SK-N-SH (cell line): ENCODE measurements around the gene DROSHA. TPM values are rescaled to one million over a fixed set of nuclear protein-coding genes. Genes with fewer than 3 reads are reported as not detected.

Experiments
- CTCF ChIA-PET: fragments of 300-600, 350-600 bp; formaldehyde crosslinking; extraction: SDS; loops from one replicate; lab custom pipeline; 2021; lab: Yijun Ruan, JAX
- POLR2A ChIA-PET: fragments of 350-600 bp; sonication (Branson Sonifier 250); formaldehyde crosslinking; extraction: SDS; loops from one replicate; lab custom pipeline; 2020; ENCODE audit warnings: antibody characterized with exemption, inconsistent platforms; lab: Yijun Ruan, JAX
- DNase-seq: peaks from one replicate; pipeline ENCODE4 v3.0.0; 2012
- H2AFZ ChIP-seq: fragments of 200-600 bp; sonication (generic); 2 replicates; pipeline ENCODE4 v1.8.1; 2016; ENCODE audit warnings: antibody characterized with exemption, mild to moderate bottlenecking, low read depth
- H3F3A ChIP-seq: fragments of 200-600 bp; sonication (generic); replicated peaks from 2 replicates; pipeline ENCODE3; 2016; ENCODE audit warnings: antibody characterized with exemption, mild to moderate bottlenecking; ENCODE audit not compliant: insufficient read depth
- H3K27ac ChIP-seq, 2 experiments: fragments of 200-500 bp in 1 of 2; fragments of 200-600 bp in 1 of 2; sonication (Bioruptor generic) in 1 of 2; sonication (generic), shearing (Covaris generic) in 1 of 2; 2 replicates each; pipeline versions ENCODE4 v1.5.1 to v1.6.1; 2014 to 2016; ENCODE audit warnings: low read depth in 2 of 2, inconsistent platforms in 1 of 2, low read length in 1 of 2, mild to moderate bottlenecking in 1 of 2, mixed read lengths in 1 of 2
- H3K27me3 ChIP-seq: fragments of 200-600 bp; sonication (generic), shearing (Covaris generic); 2 replicates; pipeline ENCODE4 v1.6.1; 2016; ENCODE audit warnings: mixed run types; ENCODE audit not compliant: insufficient read depth
- H3K36me3 ChIP-seq, 2 experiments: fragments of 200-500 bp in 1 of 2; fragments of 200-600 bp in 1 of 2; sonication (Bioruptor generic) in 1 of 2; sonication (generic) in 1 of 2; replicated peaks in 1 of 2; 2 replicates each; pipeline versions ENCODE3 to v1.5.1; 2014 to 2016; ENCODE audit warnings: low read length in 1 of 2, mild to moderate bottlenecking in 1 of 2; ENCODE audit not compliant: insufficient read depth in 2 of 2, control insufficient read depth in 1 of 2
- H3K4me1 ChIP-seq, 2 experiments: fragments of 200-500 bp in 1 of 2; fragments of 200-600 bp in 1 of 2; sonication (Bioruptor generic) in 1 of 2; sonication (generic), shearing (Covaris generic) in 1 of 2; 2 replicates each; pipeline versions ENCODE4 v1.5.1 to v1.6.1; 2014 to 2016; ENCODE audit warnings: low read depth in 1 of 2, low read length in 1 of 2, mixed run types in 1 of 2; ENCODE audit not compliant: insufficient read depth in 2 of 2, control insufficient read depth in 1 of 2
- H3K4me2 ChIP-seq: fragments of 200-600 bp; sonication (generic), shearing (Covaris generic); 2 replicates; pipeline ENCODE4 v1.6.1; 2017; ENCODE audit warnings: mixed run types
- H3K4me3 ChIP-seq, 2 experiments: fragments of 200-500 bp in 1 of 2; fragments of 200-600 bp in 1 of 2; sonication (Bioruptor generic) in 1 of 2; sonication (generic), shearing (Covaris generic) in 1 of 2; 2 replicates each; pipeline versions ENCODE4 v1.5.1 to v1.8.1; 2014 to 2016; ENCODE audit warnings: low read depth in 2 of 2, inconsistent platforms in 1 of 2, low read length in 1 of 2, mild to moderate bottlenecking in 1 of 2, mixed read lengths in 1 of 2, moderate library complexity in 1 of 2
- H3K79me2 ChIP-seq: fragments of 200-600 bp; sonication (generic); 2 replicates; pipeline ENCODE4 v1.8.1; 2017; ENCODE audit warnings: mild to moderate bottlenecking; ENCODE audit not compliant: insufficient read depth
- H3K9ac ChIP-seq: fragments of 200-600 bp; sonication (generic); 2 replicates; pipeline ENCODE4 v1.6.1; 2017; ENCODE audit warnings: mixed run types
- H3K9me2 ChIP-seq: fragments of 200-600 bp; sonication (generic); 2 replicates; pipeline ENCODE4 v1.6.1; 2017; ENCODE audit warnings: mixed run types
- H3K9me3 ChIP-seq: fragments of 200-600 bp; sonication (generic); 2 replicates; pipeline ENCODE4 v1.6.1; 2017; ENCODE audit warnings: mixed run types, mild to moderate bottlenecking, moderate library complexity
- H4K20me1 ChIP-seq: fragments of 200-600 bp; sonication (generic); 2 replicates; pipeline ENCODE4 v1.6.1; 2017; ENCODE audit warnings: mild to moderate bottlenecking, mixed run types; ENCODE audit not compliant: insufficient read depth
- CHD2 ChIP-seq: fragments of 150-350 bp; IDR thresholded peaks from 2 replicates; pipeline ENCODE4 v1.6.1; 2018; ENCODE audit warnings: low read length; ENCODE audit not compliant: partially characterized antibody
- ELF1 ChIP-seq: IDR thresholded peaks from 2 replicates; pipeline ENCODE4 v1.4.0; 2012
- EZH2phosphoT487 ChIP-seq: fragments of 200-600 bp; sonication (generic); IDR thresholded peaks from 2 replicates; pipeline ENCODE4 v1.6.1; 2017; ENCODE audit warnings: low read depth, mixed run types, mild to moderate bottlenecking, antibody characterized with exemption, moderate library complexity, borderline replicate concordance
- FOXJ3 ChIP-seq: sonication (generic); formaldehyde crosslinking; IDR thresholded peaks from 2 replicates; pipeline ENCODE4 v1.5.1; 2020; ENCODE audit warnings: mild to moderate bottlenecking, missing genetic modification reagents
- GABPA ChIP-seq: IDR thresholded peaks from 2 replicates; pipeline ENCODE4 v1.4.0; 2012; ENCODE audit warnings: low read depth, mild to moderate bottlenecking
- GATA2 ChIP-seq: sonication (generic); formaldehyde crosslinking; IDR thresholded peaks from 2 replicates; pipeline ENCODE4 v1.5.0; 2020; ENCODE audit warnings: mild to moderate bottlenecking, missing genetic modification reagents
- JUND ChIP-seq: IDR thresholded peaks from 2 replicates; pipeline ENCODE4 v1.4.0; 2012
- MEF2A ChIP-seq: IDR thresholded peaks from 2 replicates; pipeline ENCODE4 v1.4.0; 2012; ENCODE audit warnings: low read depth, borderline replicate concordance
- NFIC ChIP-seq: IDR thresholded peaks from 2 replicates; pipeline ENCODE4 v1.4.0; 2012; ENCODE audit warnings: borderline replicate concordance
- NRF1 ChIP-seq: IDR thresholded peaks from 2 replicates; pipeline ENCODE4 v1.6.1; 2012; ENCODE audit warnings: low read depth, mild to moderate bottlenecking, low read length
- POLR2AphosphoS5 ChIP-seq: IDR thresholded peaks from 2 replicates; pipeline ENCODE4 v1.6.1; 2012; ENCODE audit warnings: low read depth, low read length
- RFX5 ChIP-seq: IDR thresholded peaks from 2 replicates; pipeline ENCODE4 v1.6.1; 2012; ENCODE audit warnings: mild to moderate bottlenecking, improper control_type of control experiment, low read length
- SMC3 ChIP-seq: IDR thresholded peaks from 2 replicates; pipeline ENCODE4 v1.6.1; 2012; ENCODE audit warnings: low read depth, low read length, improper control_type of control experiment
- TAF1 ChIP-seq: IDR thresholded peaks from 2 replicates; pipeline ENCODE4 v1.6.1; 2012; ENCODE audit warnings: low read depth, mild to moderate bottlenecking, low read length, moderate library complexity, borderline replicate concordance
- YY1 ChIP-seq: IDR thresholded peaks from 2 replicates; pipeline ENCODE4 v1.4.0; 2012; ENCODE audit warnings: low read depth, mild to moderate bottlenecking
- WGBS: methylation state at CpG from one replicate; pipeline ENCODE4 v1.1.6; 2017; ENCODE audit warnings: low lambda C conversion rate; 5-methylcytosine and 5-hydroxymethylcytosine counted together
- polyA plus RNA-seq, 3 experiments: library from polyadenylated mRNA; depleted of rRNA; stranded (reverse); fragments of >200 nt; gene quantifications; 2 replicates each; pipeline ENCODE4 v1.2.3, GENCODE V29; 2012
- TF ChIP-seq, protein P1 (sequence below): IDR thresholded peaks from 2 replicates; pipeline ENCODE4 v1.6.1; 2012; ENCODE audit warnings: mild to moderate bottlenecking, low read depth, low read length, moderate library complexity
- TF ChIP-seq, protein P2 (sequence below): IDR thresholded peaks from 2 replicates; pipeline ENCODE4 v1.4.0; 2012; ENCODE audit warnings: low read depth, borderline replicate concordance
- TF ChIP-seq, protein P3 (sequence below): IDR thresholded peaks from 2 replicates; pipeline ENCODE4 v1.4.0; 2012; ENCODE audit warnings: low read depth
- TF ChIP-seq, protein P4 (sequence below): IDR thresholded peaks from 2 replicates; pipeline ENCODE4 v1.4.0; 2012; ENCODE audit warnings: low read depth, borderline replicate concordance
- TF ChIP-seq, protein P5 (sequence below): fragments of 150-350 bp; IDR thresholded peaks from 2 replicates; pipeline ENCODE4 v1.6.1; 2017; ENCODE audit warnings: antibody characterized with exemption, low read length, low read depth, borderline replicate concordance

DROSHA gene
- polyA plus RNA-seq, 1 of the 3 experiments (the other 2 are of a cell fraction), result 49.3 TPM

DNA sequence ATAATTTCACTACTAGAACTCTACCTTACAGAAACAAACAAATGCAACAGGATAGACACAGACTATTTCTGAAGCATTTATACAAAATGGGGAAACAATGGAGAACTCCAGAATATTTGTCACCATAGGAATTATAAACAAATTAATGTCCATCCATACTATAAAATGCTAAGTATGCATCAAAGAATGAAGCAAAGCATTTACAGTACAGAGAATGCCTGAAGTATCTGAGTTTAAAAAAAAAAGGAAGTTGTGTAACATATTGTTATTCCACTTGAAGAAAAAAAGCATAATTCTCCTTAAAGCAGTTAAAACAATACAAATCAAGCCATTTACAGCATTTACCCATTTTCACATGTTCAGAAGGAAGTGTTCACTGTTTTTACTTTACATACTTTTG is 53.0 kb downstream of the DROSHA start:
- Histone ChIP-seq H3K9me3 (no peaks in the 10 kb centered on the region), H3K9ac (no peak overlapping the region), H3K4me3 (no peak overlapping the region), H3K79me2 (no peaks in the 10 kb centered on the region), H4K20me1 (no peaks in the 10 kb centered on the region), H3K4me1 (no peaks in the 10 kb centered on the region; a peak in 2 of 4 replicates), H3K27ac (no peak overlapping the region), H2AFZ (no peak overlapping the region), H3K36me3 (peaks cover 58 to 67% of the 10 kb centered on the region in 2 experiments), H3K9me2 (no peaks in the 10 kb centered on the region), H3K4me2 (no peak overlapping the region), H3F3A (no peaks in the 10 kb centered on the region), H3K27me3 (no peaks in the 10 kb centered on the region)
- POLR2A ChIA-PET, result no interaction called here
- no peak for TF ChIP-seq JUND
- DNase-seq, result no peak
- CTCF ChIA-PET, result no interaction called here

DNA sequence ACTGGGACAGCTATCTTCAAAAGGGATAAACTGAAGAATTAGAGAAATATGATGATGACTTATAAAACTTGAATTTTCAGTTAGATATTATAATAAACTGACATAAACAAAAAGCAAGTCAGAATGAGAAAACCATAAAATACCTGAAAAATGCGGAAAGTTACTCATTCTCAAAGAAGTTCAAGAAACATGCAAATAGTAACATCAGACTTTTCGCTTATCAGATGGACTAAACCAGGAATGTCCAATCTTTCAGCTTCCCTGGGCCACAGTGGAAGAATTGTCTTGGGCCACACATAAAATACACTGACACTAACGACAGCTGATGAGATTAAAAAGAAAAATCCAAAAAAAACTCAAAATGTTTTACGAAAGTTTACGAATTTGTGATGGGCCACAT is 53.9 kb downstream of the DROSHA start:
- H3K9me2 ChIP-seq, result no peaks in the 10 kb centered on the region
- H3K9me3 ChIP-seq, result no peaks in the 10 kb centered on the region
- POLR2A ChIA-PET, result no interaction called here
- no peak for TF ChIP-seq NRF1
- TF ChIP-seq FOXJ3 (CRISPR knock-in tag), result no peak
- TF ChIP-seq YY1, result no peak
- no peak for TF ChIP-seq GATA2
- TF ChIP-seq MEF2A, result no peak
- TF ChIP-seq, protein P1, sequence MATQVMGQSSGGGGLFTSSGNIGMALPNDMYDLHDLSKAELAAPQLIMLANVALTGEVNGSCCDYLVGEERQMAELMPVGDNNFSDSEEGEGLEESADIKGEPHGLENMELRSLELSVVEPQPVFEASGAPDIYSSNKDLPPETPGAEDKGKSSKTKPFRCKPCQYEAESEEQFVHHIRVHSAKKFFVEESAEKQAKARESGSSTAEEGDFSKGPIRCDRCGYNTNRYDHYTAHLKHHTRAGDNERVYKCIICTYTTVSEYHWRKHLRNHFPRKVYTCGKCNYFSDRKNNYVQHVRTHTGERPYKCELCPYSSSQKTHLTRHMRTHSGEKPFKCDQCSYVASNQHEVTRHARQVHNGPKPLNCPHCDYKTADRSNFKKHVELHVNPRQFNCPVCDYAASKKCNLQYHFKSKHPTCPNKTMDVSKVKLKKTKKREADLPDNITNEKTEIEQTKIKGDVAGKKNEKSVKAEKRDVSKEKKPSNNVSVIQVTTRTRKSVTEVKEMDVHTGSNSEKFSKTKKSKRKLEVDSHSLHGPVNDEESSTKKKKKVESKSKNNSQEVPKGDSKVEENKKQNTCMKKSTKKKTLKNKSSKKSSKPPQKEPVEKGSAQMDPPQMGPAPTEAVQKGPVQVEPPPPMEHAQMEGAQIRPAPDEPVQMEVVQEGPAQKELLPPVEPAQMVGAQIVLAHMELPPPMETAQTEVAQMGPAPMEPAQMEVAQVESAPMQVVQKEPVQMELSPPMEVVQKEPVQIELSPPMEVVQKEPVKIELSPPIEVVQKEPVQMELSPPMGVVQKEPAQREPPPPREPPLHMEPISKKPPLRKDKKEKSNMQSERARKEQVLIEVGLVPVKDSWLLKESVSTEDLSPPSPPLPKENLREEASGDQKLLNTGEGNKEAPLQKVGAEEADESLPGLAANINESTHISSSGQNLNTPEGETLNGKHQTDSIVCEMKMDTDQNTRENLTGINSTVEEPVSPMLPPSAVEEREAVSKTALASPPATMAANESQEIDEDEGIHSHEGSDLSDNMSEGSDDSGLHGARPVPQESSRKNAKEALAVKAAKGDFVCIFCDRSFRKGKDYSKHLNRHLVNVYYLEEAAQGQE, result no peak
- TF ChIP-seq ELF1, result no peak
- TF ChIP-seq GABPA, result no peak
- TF ChIP-seq, protein P2, sequence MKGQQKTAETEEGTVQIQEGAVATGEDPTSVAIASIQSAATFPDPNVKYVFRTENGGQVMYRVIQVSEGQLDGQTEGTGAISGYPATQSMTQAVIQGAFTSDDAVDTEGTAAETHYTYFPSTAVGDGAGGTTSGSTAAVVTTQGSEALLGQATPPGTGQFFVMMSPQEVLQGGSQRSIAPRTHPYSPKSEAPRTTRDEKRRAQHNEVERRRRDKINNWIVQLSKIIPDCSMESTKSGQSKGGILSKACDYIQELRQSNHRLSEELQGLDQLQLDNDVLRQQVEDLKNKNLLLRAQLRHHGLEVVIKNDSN, result no peak
- no peak for TF ChIP-seq TAF1
- no peak for TF ChIP-seq NFIC
- TF ChIP-seq, protein P3, sequence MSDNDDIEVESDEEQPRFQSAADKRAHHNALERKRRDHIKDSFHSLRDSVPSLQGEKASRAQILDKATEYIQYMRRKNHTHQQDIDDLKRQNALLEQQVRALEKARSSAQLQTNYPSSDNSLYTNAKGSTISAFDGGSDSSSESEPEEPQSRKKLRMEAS, result no peak
- no peak for TF ChIP-seq RFX5
- TF ChIP-seq, protein P4, sequence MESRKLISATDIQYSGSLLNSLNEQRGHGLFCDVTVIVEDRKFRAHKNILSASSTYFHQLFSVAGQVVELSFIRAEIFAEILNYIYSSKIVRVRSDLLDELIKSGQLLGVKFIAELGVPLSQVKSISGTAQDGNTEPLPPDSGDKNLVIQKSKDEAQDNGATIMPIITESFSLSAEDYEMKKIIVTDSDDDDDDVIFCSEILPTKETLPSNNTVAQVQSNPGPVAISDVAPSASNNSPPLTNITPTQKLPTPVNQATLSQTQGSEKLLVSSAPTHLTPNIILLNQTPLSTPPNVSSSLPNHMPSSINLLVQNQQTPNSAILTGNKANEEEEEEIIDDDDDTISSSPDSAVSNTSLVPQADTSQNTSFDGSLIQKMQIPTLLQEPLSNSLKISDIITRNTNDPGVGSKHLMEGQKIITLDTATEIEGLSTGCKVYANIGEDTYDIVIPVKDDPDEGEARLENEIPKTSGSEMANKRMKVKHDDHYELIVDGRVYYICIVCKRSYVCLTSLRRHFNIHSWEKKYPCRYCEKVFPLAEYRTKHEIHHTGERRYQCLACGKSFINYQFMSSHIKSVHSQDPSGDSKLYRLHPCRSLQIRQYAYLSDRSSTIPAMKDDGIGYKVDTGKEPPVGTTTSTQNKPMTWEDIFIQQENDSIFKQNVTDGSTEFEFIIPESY, result no peak
- TF ChIP-seq, protein P5, sequence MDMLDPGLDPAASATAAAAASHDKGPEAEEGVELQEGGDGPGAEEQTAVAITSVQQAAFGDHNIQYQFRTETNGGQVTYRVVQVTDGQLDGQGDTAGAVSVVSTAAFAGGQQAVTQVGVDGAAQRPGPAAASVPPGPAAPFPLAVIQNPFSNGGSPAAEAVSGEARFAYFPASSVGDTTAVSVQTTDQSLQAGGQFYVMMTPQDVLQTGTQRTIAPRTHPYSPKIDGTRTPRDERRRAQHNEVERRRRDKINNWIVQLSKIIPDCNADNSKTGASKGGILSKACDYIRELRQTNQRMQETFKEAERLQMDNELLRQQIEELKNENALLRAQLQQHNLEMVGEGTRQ, result no peak
- TF ChIP-seq CHD2, result no peak
- TF ChIP-seq EZH2phosphoT487, result no peak
- no peak for TF ChIP-seq SMC3
- no peak for TF ChIP-seq POLR2AphosphoS5

More for the DNA sequence above, 53.9 kb downstream of the DROSHA start:
- Histone ChIP-seq H3K9ac (no peak overlapping the region), H4K20me1 (no peaks in the 10 kb centered on the region), H3K27ac (no peak overlapping the region), H3F3A (no peaks in the 10 kb centered on the region), H3K4me1 (no peaks in the 10 kb centered on the region; a peak in 2 of 4 replicates), H3K36me3 (peaks cover 54 to 66% of the 10 kb centered on the region in 2 experiments), H2AFZ (no peak overlapping the region), H3K79me2 (no peaks in the 10 kb centered on the region), H3K4me2 (no peak overlapping the region), H3K4me3 (no peak overlapping the region), H3K27me3 (no peaks in the 10 kb centered on the region)
- DNase-seq, result no peak
- CTCF ChIA-PET, result interaction anchor here (0.9 kb wide), 1 partner anchor 13 kb away, joined by 3 read pairs; no protein-coding TSS in a partner anchor
- WGBS, result 92% methylated on average over 5 of the region's 5 CpGs
